Common myeloid progenitor, CD34-positive (primary cell): Measurements from ENCODE around the gene PHGDH.
"Not testable (repeated sequence)": the region's sequence is repeated elsewhere in the genome, so short reads cannot be mapped to it uniquely, and the experiment has no call there.

Source experiments
- CTCF ChIA-PET: fragments of 350-600 bp; sonication (Branson Sonifier 250); formaldehyde crosslinking; loops from one replicate; lab custom pipeline; 2021; ENCODE audit warnings: antibody characterized with exemption; lab: Charles Lee
- POLR2A ChIA-PET: fragments of 350-600 bp; sonication (Branson Sonifier 250); formaldehyde crosslinking; loops from one replicate; lab custom pipeline; 2021; ENCODE audit warnings: antibody characterized with exemption; lab: Charles Lee
- DNase-seq, 3 donors: peaks; one replicate each; pipeline versions ENCODE4 v3.0.0 to v3.0.0-alpha.2; 2013
- H3K27ac ChIP-seq, 2 experiments: 1 replicate in 1 of 2; 2 replicates in 1 of 2; pipeline ENCODE4 v1.7.0; 2013; ENCODE audit warnings: inconsistent platforms in 2 of 2, low read length in 2 of 2, mild to moderate bottlenecking in 2 of 2, low read depth in 1 of 2, moderate library complexity in 1 of 2; ENCODE audit not compliant: severe bottlenecking in 2 of 2, insufficient read depth in 1 of 2, poor library complexity in 1 of 2
- H3K27me3 ChIP-seq, 5 experiments: replicated peaks in 2 of 5; 1 replicate in 3 of 5; 2 replicates in 2 of 5; pipeline versions ENCODE4 v1.6.1 to v1.7.0; 2013; ENCODE audit warnings: low read length in 4 of 5, mild to moderate bottlenecking in 2 of 5, moderate library complexity in 2 of 5, inconsistent platforms in 1 of 5; ENCODE audit not compliant: insufficient read depth in 5 of 5, control insufficient read depth in 4 of 5
- H3K36me3 ChIP-seq, 4 experiments: 1 replicate in 2 of 4; 2 replicates in 2 of 4; pipeline versions ENCODE4 v1.6.1 to v1.7.0; 2013; ENCODE audit warnings: low read length in 3 of 4, control low read depth in 1 of 4, mild to moderate bottlenecking in 1 of 4; ENCODE audit not compliant: control insufficient read depth in 4 of 4, insufficient read depth in 4 of 4
- H3K4me1 ChIP-seq, 4 experiments: 1 replicate in 3 of 4; 2 replicates in 1 of 4; pipeline versions ENCODE4 v1.6.1 to v1.7.1; 2013; ENCODE audit warnings: low read length in 3 of 4, mild to moderate bottlenecking in 3 of 4, control low read depth in 1 of 4, inconsistent platforms in 1 of 4, moderate library complexity in 1 of 4; ENCODE audit not compliant: control insufficient read depth in 4 of 4, insufficient read depth in 4 of 4; ENCODE audit errors: control extremely low read depth in 1 of 4
- H3K4me3 ChIP-seq, 7 experiments: 1 replicate in 4 of 7; 2 replicates in 3 of 7; pipeline versions ENCODE4 v1.5.1 to v1.7.0; 2013; ENCODE audit warnings: mild to moderate bottlenecking in 7 of 7, low read length in 6 of 7, moderate library complexity in 6 of 7, inconsistent platforms in 2 of 7, low read depth in 2 of 7, control low read depth in 1 of 7; ENCODE audit not compliant: insufficient read depth in 4 of 7, control insufficient read depth in 1 of 7; ENCODE audit errors: extremely low read depth in 1 of 7
- H3K9me3 ChIP-seq, 5 experiments: 1 replicate in 4 of 5; 2 replicates in 1 of 5; pipeline versions ENCODE4 v1.6.1 to v1.7.1; 2013; ENCODE audit warnings: low read length in 4 of 5, mild to moderate bottlenecking in 2 of 5, inconsistent platforms in 1 of 5, low read depth in 1 of 5, moderate library complexity in 1 of 5; ENCODE audit not compliant: control insufficient read depth in 4 of 5, insufficient read depth in 2 of 5; ENCODE audit errors: control extremely low read depth in 1 of 5
- WGBS: methylation state at CpG from one replicate; pipeline ENCODE4 v1.1.5; 2013; ENCODE audit not compliant: insufficient coverage; 5-methylcytosine and 5-hydroxymethylcytosine counted together

The PHGDH gene

GRCh38 chr1:119706599-119706998, 5.1 kb upstream of the PHGDH start:
- H3K27ac ChIP-seq, POLR2A ChIA-PET, DNase-seq, H3K4me1 ChIP-seq, H3K9me3 ChIP-seq, H3K36me3 ChIP-seq, H3K27me3 ChIP-seq, H3K4me3 ChIP-seq: not testable (repeated sequence)
- 100% methylated on average over 2 of the region's 6 CpGs for WGBS
- CTCF ChIA-PET: interaction anchor here (0.9 kb wide), 1 partner anchor 82 kb away, joined by 3 read pairs; no protein-coding TSS in a partner anchor

- H3K9me3 ChIP-seq, POLR2A ChIA-PET, H3K27me3 ChIP-seq, DNase-seq, H3K36me3 ChIP-seq, H3K27ac ChIP-seq: not testable (repeated sequence)
- 9% methylated on average over 4 of the region's 10 CpGs for WGBS
- H3K4me3 ChIP-seq: peak overlapping the region; percentile 81 to 97 (median 95)
- CTCF ChIA-PET: interaction anchor here (0.8 to 1.6 kb wide), 6 partner anchors 13 to 35 kb away, joined by 3 to 5 read pairs (median 4); no protein-coding TSS in a partner anchor
- peaks cover 0 to 37% (median 32%) of the 10 kb centered on the region in 4 experiments for H3K4me1 ChIP-seq
Observed at GRCh38 chr1:119711356-119711803, 354 bp upstream of the PHGDH start.

DNA sequence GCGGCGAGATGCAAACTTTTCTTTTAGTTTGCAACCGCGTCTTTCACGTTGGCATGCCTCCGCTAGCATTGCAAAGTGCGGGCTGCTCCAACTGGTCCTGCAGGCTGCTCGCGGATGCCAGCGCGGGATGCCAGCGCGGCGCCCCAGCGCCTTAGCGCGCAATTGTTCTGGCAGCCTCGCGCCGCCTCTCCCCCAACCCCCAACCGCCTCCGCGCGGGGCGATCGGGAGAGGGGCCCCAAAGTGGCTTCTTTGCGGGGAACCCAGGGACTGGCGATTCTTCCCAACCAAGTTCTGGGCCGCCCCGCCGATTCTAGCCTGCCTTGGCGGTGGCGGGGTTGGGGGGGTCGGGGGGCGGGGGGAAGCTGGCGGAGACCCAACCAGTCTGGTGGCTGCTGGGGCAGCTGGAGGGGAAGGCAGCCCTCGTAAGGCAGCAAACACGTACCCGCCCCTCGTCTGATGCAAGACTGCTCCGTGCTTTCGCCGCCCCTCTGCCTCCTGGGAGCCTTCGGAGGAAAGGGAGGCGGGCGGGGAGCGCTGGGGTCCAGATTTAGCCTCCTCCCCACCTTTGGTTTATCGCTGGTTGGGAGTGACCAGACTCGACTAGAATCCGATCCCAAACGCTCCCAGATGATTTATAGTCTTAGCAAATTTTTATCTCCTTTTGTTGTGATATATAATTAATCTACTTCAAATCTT, 756 bp downstream of the PHGDH start:
- DNase-seq: peak; percentile 79 to 91 (median 89)
- WGBS: under 1% methylated on average over 27 of the region's 51 CpGs
- peaks cover 0 to 4% (median 0%) of the 10 kb centered on the region in 4 experiments for H3K36me3 ChIP-seq
- H3K4me1 ChIP-seq: peaks cover 0 to 41% (median 32%) of the 10 kb centered on the region in 4 experiments
- H3K27ac ChIP-seq: peak overlapping the region in 1 of 2 experiments; percentile 72
- POLR2A ChIA-PET: no interaction called here
- CTCF ChIA-PET: interaction anchor here (0.8 to 1.6 kb wide), 5 partner anchors 16 to 33 kb away, joined by 3 to 5 read pairs (median 4); no protein-coding TSS in a partner anchor
- peak overlapping the region; percentile 81 to 97 (median 95) for H3K4me3 ChIP-seq
- no peaks in the 10 kb centered on the region for H3K9me3 ChIP-seq
- H3K27me3 ChIP-seq: peaks cover 0 to 2% (median 0%) of the 10 kb centered on the region in 5 experiments

DNA sequence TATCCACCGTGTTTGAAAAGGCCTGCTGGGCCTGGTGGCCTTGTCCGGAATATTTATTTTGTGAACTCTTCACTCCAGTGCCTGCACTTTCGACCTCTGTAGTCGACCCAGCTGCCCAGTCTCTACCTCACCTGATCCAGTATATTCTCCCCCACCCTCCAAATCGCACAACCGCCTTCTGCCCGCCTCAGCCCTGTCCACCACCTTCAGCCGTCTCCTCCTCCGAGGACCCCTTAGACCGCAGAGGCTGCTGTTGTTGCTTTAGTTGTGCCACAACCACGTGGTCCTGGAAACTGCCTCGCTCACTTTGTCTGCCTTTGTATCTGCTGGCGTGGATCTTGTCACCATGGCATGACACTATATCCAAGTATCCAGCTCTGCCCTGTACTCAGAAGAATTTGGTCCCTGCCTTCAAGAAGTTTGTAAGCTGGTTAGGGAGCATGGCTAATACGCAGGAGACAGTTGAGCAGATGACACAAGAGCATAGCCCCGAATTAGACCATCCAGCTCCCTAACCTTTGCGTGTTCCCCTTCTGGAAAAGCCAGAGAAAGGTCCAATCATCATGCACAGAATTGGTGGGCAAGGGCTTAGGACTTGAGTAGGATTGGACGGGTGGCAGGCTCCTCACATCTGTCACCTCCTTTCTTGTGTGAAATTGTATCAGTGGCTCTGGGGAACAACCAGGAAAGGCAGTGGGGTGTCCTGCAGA, 1.5 kb downstream of the PHGDH start:
- H3K27me3 ChIP-seq: peaks cover 0 to 2% (median 0%) of the 10 kb centered on the region in 5 experiments
- POLR2A ChIA-PET: no interaction called here
- peak in 2 of 3 donors; percentile 29 to 33 for DNase-seq
- peak overlapping the region in 1 of 2 experiments; percentile 69 for H3K27ac ChIP-seq
- peaks cover 0 to 41% (median 32%) of the 10 kb centered on the region in 4 experiments for H3K4me1 ChIP-seq
- H3K9me3 ChIP-seq: no peaks in the 10 kb centered on the region
- H3K4me3 ChIP-seq: peak overlapping the region in 6 of 7 experiments; percentile 37 to 97 (median 96)
- CTCF ChIA-PET: interaction anchor here (0.7 to 1.3 kb wide), 3 partner anchors 15 to 31 kb away, joined by 3 to 5 read pairs (median 4); no protein-coding TSS in a partner anchor
- 67% methylated on average over 10 of the region's 17 CpGs for WGBS
- peaks cover 0 to 4% (median 0%) of the 10 kb centered on the region in 4 experiments for H3K36me3 ChIP-seq

DNA sequence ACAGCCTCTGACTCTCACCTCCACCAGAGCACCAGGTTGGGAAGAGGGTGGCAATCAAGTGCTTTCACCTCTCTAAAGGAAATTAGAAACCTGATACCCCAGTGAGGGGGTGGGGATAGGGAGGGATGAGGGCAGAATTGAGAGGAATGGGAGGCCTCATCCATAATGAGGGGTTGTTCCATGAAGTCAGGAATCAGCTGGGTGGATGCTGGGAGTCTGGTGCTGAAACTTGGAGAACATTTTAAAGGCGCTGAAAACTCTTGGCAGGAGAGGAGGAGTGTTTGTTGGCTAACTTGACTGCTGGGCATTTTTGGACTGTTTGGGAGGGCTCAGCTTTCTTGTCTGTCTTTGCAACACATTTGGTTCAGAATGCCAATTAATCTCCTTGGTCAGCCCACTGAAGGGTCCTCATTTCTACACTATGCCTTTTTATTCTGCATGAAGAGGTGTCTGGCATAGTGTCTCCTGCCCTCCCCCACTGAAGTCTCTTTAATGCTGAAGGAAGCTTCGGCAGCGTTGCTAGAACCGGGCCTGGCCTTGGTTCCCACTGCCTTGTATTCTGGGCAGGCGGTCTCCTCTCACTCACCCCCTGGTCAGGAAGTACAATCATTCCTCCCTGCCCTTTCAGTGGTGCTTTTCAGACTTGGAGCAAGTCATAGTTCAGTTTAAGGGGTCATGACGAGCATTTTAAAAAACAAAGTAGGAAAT, 2.2 kb downstream of the PHGDH start:
- ChIA-PET CTCF (interaction anchor here (0.7 to 1.3 kb wide), 3 partner anchors 14 to 30 kb away, joined by 3 to 5 read pairs (median 4); no protein-coding TSS in a partner anchor), POLR2A (no interaction called here)
- H3K4me3 ChIP-seq: peak overlapping the region in 2 of 7 experiments; percentile 95 to 97
- no peak for DNase-seq
- peaks cover 0 to 4% (median 0%) of the 10 kb centered on the region in 4 experiments for H3K36me3 ChIP-seq
- H3K9me3 ChIP-seq: no peaks in the 10 kb centered on the region
- peaks cover 0 to 41% (median 32%) of the 10 kb centered on the region in 4 experiments for H3K4me1 ChIP-seq
- H3K27me3 ChIP-seq: no peaks in the 10 kb centered on the region
- H3K27ac ChIP-seq: no peak overlapping the region
- 92% methylated on average over 6 of the region's 6 CpGs for WGBS

GRCh38 chr1:119714583-119714982, 2.8 kb downstream of the PHGDH start:
- peaks cover 0 to 8% (median under 1%) of the 10 kb centered on the region in 4 experiments for H3K36me3 ChIP-seq
- no peak overlapping the region for H3K27ac ChIP-seq
- no peak overlapping the region for H3K4me3 ChIP-seq
- no peaks in the 10 kb centered on the region for H3K9me3 ChIP-seq
- ChIA-PET POLR2A (no interaction called here), CTCF (interaction anchor here (1.6 kb wide), 2 partner anchors 11 to 29 kb away, joined by 4 to 7 read pairs; no protein-coding TSS in a partner anchor)
- H3K4me1 ChIP-seq: peaks cover 0 to 41% (median 32%) of the 10 kb centered on the region in 4 experiments
- WGBS: 99% methylated on average over 7 of the region's 8 CpGs
- no peaks in the 10 kb centered on the region for H3K27me3 ChIP-seq
- no peak for DNase-seq
